Effector CD8-positive, alpha-beta T cell (primary cell): ENCODE data around the gene UPK3BL2.
"Not testable (repeated sequence)": the region's sequence is repeated elsewhere in the genome, so short reads cannot be mapped to it uniquely, and the experiment has no call there.

Experiments
- DNase-seq: peaks from one replicate; lab custom pipeline; 2025; lab: John Stamatoyannopoulos, UW

Gene UPK3BL2

GRCh38 chr7:102494026-102494425 is 49.5 kb downstream of the UPK3BL2 start:
- DNase-seq, result not testable (repeated sequence)

- not testable (repeated sequence) for DNase-seq
Measured at GRCh38 chr7:102493220-102493935, 50.1 kb downstream of the UPK3BL2 start.

DNA sequence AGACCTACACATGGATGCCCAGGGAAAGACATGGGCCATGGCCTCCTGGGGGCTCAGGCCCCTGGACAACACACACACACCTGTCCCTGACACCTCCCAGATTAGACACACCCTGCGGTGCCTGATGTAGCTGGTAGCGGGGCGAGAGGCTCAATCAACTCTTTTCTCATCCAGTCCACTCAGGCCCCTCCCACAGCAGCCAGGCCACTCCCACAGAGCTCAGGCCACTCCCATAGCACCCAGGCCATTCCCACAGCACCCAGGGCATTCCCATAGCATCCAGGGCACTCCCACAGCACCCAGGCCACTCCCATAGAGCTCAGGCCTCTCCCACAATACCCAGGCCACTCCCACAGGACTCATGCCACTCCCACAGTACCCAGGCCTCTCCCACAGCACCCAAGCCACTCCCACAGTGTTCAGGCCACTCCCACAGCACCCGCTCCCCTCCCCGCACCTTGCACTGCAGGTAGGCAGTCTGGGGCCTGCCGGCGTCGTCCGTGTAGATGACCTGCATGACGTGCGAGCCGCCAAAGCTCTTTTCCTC is 52.9 kb downstream of the UPK3BL2 start:
- DNase-seq, result not testable (repeated sequence)
